GM19452 (cell line): Measurements from ENCODE around the gene RCAN1.
"Not testable (repeated sequence)": the region's sequence is repeated elsewhere in the genome, so short reads cannot be mapped to it uniquely, and the experiment has no call there.

Experiments
- ATAC-seq: cut with Tn5 transposase; IDR thresholded peaks from one replicate; pipeline ENCODE4 v1.9.1; 2021; ENCODE audit not compliant: unreplicated experiment

The RCAN1 gene

DNA sequence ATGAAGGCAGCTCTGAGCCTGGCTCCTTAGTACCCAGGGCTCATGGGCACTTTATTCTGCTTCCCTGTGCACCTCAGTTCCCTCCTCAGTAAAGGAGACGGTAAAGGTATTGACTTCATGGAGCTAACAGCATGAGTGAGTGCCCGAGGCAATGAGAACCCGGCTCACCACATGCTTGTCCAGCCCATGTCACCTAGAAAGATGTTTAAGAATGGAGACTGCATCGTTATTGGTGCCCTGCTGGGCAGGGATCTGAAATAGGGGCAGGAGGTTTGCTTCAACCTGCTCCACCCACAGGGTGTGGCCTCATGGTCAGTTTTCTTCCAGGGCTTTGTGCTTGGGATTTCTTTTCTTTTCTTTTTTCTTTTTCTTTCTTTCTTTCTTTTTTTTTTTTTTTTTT, 95.9 kb downstream of the RCAN1 start:
- ATAC-seq = no peak

- ATAC-seq = no peak
Measured at GRCh38 chr21:34518301-34518700, 96.6 kb downstream of the RCAN1 start.

DNA sequence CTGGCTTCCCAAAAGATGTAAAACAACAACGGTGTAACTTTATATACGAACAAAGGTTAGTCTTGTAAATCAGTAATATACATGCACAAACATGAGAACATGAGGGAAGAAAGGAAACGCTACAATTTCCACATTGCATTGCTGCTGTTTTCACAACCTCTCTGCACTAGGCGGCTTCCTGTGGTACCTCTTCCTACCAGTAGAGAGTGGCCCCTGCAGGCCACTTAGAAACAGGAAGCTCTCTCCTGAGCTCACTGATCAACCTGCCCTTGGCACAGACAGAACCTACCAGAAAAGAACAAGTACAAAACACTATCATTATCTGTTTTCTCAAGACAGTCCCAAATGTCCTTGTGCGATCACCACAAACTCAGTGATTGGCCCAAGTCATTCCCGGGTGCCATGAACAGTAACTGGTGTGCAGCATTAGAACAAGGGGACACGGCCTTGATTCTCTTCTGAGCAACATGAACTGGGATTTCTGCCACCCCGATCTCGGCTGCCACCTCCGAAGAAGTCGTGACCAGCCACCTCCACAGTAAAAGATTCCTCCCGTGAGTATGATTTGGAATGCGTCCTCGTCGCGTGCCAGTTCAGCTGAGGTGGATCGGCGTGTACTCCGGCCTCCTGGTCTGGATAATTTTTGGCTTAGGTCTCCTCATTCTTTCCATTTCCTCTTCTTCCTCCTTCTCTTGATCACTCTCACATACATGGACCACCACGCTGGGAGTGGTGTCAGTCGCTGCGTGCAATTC, 97.2 kb downstream of the RCAN1 start:
- ATAC-seq = no peak

DNA sequence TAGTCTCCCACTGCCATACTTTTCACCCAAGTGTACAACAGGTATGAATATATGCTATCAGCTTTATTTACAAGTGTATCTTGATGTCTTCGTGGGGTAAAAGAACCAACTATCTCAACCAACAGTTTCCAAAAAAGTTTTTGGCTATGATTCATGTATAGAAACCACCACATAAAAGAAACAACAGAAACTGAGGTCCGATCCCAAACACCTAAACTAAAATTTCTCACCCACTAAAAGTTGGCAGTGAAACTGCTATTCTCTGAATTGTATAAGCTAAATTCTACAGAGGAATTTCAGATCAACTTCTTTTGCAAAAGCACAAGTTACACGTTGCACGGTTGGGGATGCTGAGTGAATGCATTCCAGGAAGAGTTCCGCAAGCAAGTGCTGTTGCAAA, 97.9 kb downstream of the RCAN1 start:
- ATAC-seq = no peak

DNA sequence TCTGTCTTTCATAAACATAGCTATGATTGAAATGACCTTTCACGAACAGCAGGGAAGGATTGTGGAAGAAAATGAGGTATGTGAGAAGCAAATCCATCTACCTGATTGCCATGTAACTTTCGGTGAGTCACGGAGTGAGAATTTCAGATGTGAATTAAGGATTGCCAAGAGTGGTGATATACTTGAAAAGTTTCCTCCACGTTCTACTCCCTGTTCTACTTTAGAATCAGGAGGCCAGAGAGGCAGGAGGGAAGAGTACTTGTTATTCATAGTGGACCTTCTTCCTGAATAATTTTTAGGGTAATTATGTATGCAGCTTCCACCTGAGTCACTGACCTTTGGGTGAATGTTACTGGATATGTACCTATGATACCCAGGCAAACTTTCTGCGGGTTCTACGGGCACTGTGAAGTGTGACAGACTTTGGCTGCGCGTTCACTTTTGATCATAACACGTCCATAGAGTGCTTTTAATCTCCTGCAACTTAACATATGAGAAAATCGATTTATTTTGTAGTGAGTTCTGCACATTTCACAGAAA, 100.3 kb downstream of the RCAN1 start:
- ATAC-seq = no peak

DNA sequence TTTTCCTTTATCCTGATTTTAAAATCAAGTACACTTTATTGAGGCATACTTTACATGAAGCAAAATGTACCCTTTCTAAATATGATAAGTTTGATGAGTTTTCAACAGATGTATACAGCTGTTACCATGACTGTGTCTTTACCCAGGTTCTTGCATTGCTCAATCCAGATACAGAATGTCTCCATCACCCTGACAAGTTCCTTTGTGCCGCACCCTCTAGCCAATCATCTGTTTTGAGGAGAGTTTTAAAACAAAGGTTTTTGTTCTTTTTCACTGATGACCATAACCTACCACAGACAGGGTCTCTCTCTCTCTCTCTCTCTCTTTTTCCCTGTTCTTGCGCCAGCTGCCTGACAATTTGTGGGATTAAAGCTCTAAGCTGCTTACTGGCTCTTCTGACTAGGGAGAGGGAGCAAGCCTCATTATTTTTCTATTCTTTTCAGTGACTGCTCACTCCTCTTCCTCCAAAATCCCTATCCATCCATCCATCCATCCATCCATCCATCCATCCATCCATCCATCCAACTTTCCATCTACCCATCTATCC, 101.7 kb downstream of the RCAN1 start:
- ATAC-seq = no peak

DNA sequence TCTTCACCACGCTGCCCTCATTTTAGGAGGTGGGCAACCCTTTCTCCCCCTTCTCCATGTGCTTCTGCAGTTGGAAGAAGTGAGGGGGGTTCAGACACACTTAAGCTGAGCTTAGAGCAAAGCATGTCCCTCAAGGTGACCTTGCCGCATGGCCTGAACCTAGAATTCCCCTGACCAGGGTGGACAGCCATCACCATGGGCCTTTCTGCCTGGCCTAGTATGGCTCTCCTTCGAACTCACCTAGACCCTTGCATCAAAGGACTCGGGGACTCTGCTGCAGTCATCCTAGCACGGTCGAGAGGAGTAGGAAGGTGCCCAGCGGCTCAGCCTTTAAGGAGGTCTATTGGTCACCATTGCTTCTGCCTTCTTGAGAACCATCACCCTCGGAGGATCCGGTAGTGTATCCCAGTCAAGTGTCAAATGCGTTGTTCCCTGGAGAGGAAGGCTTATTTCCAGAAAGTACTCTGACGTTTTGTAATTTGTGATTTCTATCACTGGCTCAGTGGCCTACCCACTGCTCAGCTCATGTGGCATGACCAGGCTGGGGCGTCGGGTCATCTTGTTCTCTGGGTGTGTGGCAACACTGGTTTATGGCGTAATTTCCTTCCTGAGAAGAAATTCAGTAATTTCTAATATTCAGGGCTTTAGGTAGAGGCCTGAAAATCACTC, 103.0 kb downstream of the RCAN1 start, which contains the start of gene KCNE1:
Gene KCNE1, minus strand, starts transcription at position 424 of the 669 bp plus-strand sequence. CDS start 62,576 bp downstream, outside the sequence.
- no peak for ATAC-seq

DNA sequence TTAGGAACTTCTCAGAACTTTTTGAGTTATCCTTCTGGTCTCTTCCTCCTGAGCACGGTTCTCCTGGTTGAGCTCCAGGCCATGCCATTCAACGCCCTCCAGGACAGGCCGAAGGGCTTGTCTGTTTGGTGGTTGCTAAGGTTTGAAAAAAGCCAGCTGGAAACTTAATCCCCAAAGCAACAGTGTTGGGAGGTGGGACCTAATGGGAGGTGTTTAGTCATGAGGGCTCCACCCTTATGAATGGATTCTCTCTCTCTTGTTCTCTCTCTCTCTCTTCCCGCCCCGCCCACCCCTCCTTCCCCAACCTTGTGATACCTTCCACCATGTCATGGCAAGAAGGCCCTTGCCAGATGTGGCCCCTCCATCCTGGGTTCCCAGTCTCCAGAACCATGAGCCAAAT, 103.7 kb downstream of the RCAN1 start:
- no peak for ATAC-seq

GRCh38 chr21:34510148-34511142, 104.5 kb downstream of the RCAN1 start:
- ATAC-seq = no peak

GRCh38 chr21:34509151-34509550, 105.8 kb downstream of the RCAN1 start:
- ATAC-seq = no peak

DNA sequence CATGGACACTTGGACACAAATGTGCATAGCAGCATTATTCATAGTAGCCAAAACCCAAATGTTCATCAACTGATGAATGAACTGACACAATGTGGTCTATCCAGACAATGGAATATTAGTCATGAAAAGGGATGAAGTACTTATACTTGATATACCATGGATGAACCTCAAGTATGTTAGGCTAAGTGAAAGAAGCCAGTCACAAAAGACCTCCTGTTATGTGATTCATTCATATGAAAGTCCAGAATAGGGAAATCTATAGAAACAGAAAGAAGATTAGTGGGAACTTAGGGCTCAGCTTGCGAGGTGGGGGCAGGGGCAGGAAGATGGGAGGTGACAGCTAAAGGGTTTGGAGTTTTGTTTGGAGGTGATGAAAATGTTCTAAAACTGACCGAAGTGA, 110.3 kb downstream of the RCAN1 start:
- ATAC-seq = no peak

- no peak for ATAC-seq
Measured at GRCh38 chr21:34502480-34503106, 112.3 kb downstream of the RCAN1 start.

GRCh38 chr21:34501716-34502115, 113.2 kb downstream of the RCAN1 start:
- no peak for ATAC-seq

DNA sequence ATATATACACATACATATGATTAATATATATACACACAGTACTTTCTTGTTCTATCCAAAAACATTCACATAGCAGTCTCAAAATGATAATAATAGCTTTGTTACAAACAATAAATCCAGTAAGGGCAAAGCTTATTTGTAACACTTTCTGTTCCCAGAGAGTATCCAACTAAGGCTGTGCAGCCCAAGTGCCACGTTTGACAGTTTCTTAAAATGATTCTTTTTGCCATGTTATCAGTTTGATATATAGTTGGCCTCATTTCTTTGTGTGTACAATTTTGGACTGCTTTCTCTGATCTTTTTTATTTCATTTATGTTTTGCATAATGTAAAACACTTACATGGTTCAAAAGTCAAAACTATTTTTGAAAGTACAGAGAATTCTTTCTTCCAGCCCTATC, 114.7 kb downstream of the RCAN1 start:
- ATAC-seq = no peak

GRCh38 chr21:34499116-34499515, 115.8 kb downstream of the RCAN1 start:
- no peak for ATAC-seq

DNA sequence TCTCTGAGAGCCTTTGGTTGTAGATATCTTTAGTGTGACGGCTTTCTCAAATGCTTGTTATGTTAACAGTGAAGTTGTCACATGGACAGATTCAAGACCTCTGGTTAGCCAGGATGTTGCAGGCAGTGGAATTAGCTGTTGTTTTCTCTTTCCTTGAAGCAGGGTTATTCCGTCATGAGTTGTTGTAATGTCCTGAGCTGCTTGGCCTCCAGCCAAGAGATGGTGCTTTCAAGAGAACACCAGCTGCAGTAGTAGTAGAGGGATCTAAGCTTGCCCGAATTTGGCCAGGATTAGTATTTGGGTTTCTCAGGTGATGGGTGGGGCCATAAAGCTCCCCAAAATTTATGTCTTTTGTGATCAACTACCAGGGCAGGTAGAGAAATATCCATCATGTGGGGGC, 116.3 kb downstream of the RCAN1 start:
- ATAC-seq = no peak

GRCh38 chr21:34483854-34484253, 131.1 kb downstream of the RCAN1 start:
- not testable (repeated sequence) for ATAC-seq

- not testable (repeated sequence) for ATAC-seq
Measured at GRCh38 chr21:34483435-34483834, 131.5 kb downstream of the RCAN1 start.

- ATAC-seq = not testable (repeated sequence)
Measured at GRCh38 chr21:34467333-34467732, 147.6 kb downstream of the RCAN1 start.
